Parathyroid adenoma (tissue), 2 donors: ENCODE measurements around the gene PTGER2.

Source experiments
- H2AFZ ChIP-seq: fragments of 300-600 bp; sonication (generic); one replicate; pipeline ENCODE4 v1.7.0; 2017; ENCODE audit warnings: antibody characterized with exemption, mild to moderate bottlenecking
- H3K27ac ChIP-seq: fragments of 300-600 bp; sonication (generic); one replicate; pipeline ENCODE4 v1.7.0; 2017
- H3K27me3 ChIP-seq: fragments of 300-600 bp; sonication (generic); one replicate; pipeline ENCODE4 v1.7.0; 2017; ENCODE audit warnings: low read length; ENCODE audit not compliant: control insufficient read depth, insufficient read depth
- H3K36me3 ChIP-seq: fragments of 300-600 bp; sonication (generic); one replicate; pipeline ENCODE4 v1.7.0; 2017; ENCODE audit warnings: low read length; ENCODE audit not compliant: control insufficient read depth, insufficient read depth
- H3K4me1 ChIP-seq: fragments of 300-600 bp; sonication (generic); one replicate; pipeline ENCODE4 v1.7.0; 2017; ENCODE audit warnings: control low read depth
- H3K4me2 ChIP-seq: fragments of 300-600 bp; sonication (generic); one replicate; pipeline ENCODE4 v1.7.0; 2017; ENCODE audit warnings: low read length
- H3K4me3 ChIP-seq: fragments of 300-600 bp; sonication (generic); one replicate; pipeline ENCODE4 v1.7.0; 2017; ENCODE audit warnings: low read depth, low read length
- H3K79me2 ChIP-seq: fragments of 300-600 bp; sonication (generic); one replicate; pipeline ENCODE4 v1.7.0; 2017; ENCODE audit warnings: control low read depth
- H3K9ac ChIP-seq: fragments of 300-600 bp; sonication (generic); one replicate; pipeline ENCODE4 v1.7.0; 2017; ENCODE audit warnings: mild to moderate bottlenecking
- H3K9me3 ChIP-seq: fragments of 300-600 bp; sonication (generic); one replicate; pipeline ENCODE4 v1.7.0; 2017; ENCODE audit warnings: low read length; ENCODE audit not compliant: control insufficient read depth
- TF ChIP-seq, protein P1 (sequence below): fragments of 300-600 bp; sonication (generic); IDR thresholded peaks from one replicate; pipeline ENCODE4 v1.7.0; 2017; ENCODE audit warnings: antibody characterized with exemption, mild to moderate bottlenecking
- donor health status: primary hyperparathyroidism.

The PTGER2 gene

DNA sequence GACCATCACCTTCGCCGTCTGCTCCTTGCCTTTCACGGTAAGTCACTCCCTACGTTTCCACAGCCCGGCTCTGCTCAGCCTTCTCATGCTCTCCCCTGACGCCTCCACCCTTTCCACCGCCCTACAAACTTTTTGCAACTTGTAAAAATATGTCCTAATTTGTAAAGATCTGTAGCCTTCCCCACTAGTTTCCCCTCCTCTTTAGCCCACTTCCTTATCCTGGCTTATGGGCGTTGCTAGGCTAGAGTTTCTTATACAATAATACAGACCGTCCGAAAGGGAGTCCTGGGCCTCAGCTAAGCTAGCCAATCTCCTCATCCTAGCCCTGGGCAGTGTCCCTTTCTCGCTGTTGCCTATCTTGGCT is 1.2 kb downstream of the PTGER2 start:
- no peak overlapping the region for H3K27ac ChIP-seq
- H3K4me3 ChIP-seq, result no peak overlapping the region
- no peak overlapping the region for H3K9ac ChIP-seq

DNA sequence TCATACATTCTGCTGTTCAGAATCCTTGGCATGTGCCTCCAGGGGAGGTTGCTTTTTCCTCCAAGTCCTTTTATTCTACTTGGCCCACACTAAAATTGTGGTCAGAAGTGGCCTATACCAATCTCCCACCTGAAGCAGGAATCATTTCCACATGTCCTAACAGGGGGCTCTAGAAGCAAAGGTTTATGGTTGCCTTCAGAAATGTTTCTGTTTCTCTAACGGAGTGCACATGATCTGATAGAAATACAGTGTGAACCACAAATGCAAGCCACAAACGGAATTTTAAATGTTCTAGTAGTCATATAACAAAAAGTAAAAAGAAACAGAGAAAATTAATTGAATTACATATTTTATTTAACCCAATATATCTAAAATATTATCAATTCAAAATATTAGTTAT is 4.0 kb downstream of the PTGER2 start:
- Histone ChIP-seq H3K9ac (no peak overlapping the region), H3K79me2 (no peaks in the 10 kb centered on the region), H3K36me3 (no peaks in the 10 kb centered on the region), H3K4me1 (no peaks in the 10 kb centered on the region), H3K9me3 (no peaks in the 10 kb centered on the region), H3K4me2 (no peak overlapping the region), H2AFZ (no peak overlapping the region), H3K4me3 (no peak overlapping the region), H3K27ac (no peak overlapping the region), H3K27me3 (no peaks in the 10 kb centered on the region)
- TF ChIP-seq, protein P1, sequence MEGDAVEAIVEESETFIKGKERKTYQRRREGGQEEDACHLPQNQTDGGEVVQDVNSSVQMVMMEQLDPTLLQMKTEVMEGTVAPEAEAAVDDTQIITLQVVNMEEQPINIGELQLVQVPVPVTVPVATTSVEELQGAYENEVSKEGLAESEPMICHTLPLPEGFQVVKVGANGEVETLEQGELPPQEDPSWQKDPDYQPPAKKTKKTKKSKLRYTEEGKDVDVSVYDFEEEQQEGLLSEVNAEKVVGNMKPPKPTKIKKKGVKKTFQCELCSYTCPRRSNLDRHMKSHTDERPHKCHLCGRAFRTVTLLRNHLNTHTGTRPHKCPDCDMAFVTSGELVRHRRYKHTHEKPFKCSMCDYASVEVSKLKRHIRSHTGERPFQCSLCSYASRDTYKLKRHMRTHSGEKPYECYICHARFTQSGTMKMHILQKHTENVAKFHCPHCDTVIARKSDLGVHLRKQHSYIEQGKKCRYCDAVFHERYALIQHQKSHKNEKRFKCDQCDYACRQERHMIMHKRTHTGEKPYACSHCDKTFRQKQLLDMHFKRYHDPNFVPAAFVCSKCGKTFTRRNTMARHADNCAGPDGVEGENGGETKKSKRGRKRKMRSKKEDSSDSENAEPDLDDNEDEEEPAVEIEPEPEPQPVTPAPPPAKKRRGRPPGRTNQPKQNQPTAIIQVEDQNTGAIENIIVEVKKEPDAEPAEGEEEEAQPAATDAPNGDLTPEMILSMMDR, result no peak

More for the DNA sequence above, 1.2 kb downstream of the PTGER2 start:
- Histone ChIP-seq H3K36me3 (no peaks in the 10 kb centered on the region), H3K4me2 (peak overlapping the region; percentile 64), H3K9me3 (no peaks in the 10 kb centered on the region), H2AFZ (peak overlapping the region; percentile 72), H3K4me1 (no peaks in the 10 kb centered on the region), H3K79me2 (no peaks in the 10 kb centered on the region), H3K27me3 (no peaks in the 10 kb centered on the region)
- TF ChIP-seq, protein P1, result no peak

DNA sequence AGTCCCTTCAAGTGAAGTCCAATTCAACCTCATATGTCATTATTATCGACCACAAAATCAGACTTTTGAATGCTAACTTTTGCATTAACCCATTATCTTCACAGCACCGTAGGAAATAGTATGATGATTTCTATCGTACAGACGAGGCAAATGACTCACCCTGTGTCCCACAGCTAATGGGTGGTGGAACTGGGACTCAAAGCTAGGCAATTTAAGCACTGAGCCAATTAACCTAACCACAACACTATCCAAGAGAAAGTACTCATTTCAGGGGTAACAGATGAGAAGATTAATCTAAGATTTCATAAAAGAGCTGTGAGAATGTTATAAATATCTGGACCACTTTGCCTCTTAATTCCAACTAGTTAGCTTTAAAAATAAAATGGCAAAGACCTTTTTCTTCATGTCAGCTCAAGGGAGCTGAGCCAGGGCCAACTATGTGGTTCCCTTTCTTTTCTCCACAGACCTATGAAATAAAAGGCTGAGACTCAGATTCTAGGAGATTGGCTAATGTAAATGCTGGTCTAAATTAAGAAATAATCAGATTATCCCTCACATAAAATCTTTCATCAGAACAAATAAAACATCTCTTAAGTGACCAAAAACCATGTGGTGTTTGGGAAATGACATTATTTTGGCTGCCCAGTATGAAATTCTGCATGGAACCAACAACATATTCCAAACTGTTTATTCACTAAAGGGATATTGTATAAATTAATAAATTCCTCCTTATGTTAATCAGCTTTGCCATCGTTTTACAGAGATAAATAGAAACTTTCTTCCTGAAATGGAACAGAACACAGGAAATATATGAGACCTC is 4.9 kb downstream of the PTGER2 start:
- TF ChIP-seq, protein P1, result no peak
- Histone ChIP-seq H3K27ac (no peak overlapping the region), H2AFZ (no peak overlapping the region), H3K79me2 (no peaks in the 10 kb centered on the region), H3K4me1 (no peaks in the 10 kb centered on the region), H3K4me3 (no peak overlapping the region), H3K4me2 (no peak overlapping the region), H3K27me3 (no peaks in the 10 kb centered on the region), H3K9me3 (no peaks in the 10 kb centered on the region), H3K36me3 (no peaks in the 10 kb centered on the region), H3K9ac (no peak overlapping the region)

DNA sequence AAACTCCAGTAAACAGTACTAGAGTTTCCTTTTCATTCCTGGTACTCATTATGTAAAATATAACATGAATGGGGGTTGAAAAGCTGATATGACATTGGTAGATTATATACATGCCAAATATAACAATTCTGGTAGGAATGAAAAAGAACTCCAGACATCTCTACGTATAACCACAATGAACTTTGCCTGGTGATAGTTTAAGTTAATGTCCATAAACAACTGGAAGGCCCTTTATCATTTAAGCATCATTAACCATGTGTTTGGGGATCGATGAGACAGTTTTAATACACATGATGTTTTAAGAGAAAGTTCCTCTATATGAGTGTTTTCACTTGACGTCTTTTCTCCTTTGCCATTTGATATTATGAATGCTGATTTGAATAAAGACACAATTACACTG is 5.8 kb downstream of the PTGER2 start:
- no peak overlapping the region for H3K4me2 ChIP-seq
- no peak overlapping the region for H2AFZ ChIP-seq
- H3K9ac ChIP-seq, result no peak overlapping the region
- no peak overlapping the region for H3K27ac ChIP-seq
- TF ChIP-seq, protein P1, result no peak
- H3K79me2 ChIP-seq, result no peaks in the 10 kb centered on the region
- no peaks in the 10 kb centered on the region for H3K36me3 ChIP-seq
- H3K27me3 ChIP-seq, result no peaks in the 10 kb centered on the region
- H3K4me3 ChIP-seq, result no peak overlapping the region
- no peaks in the 10 kb centered on the region for H3K9me3 ChIP-seq
- no peaks in the 10 kb centered on the region for H3K4me1 ChIP-seq

DNA sequence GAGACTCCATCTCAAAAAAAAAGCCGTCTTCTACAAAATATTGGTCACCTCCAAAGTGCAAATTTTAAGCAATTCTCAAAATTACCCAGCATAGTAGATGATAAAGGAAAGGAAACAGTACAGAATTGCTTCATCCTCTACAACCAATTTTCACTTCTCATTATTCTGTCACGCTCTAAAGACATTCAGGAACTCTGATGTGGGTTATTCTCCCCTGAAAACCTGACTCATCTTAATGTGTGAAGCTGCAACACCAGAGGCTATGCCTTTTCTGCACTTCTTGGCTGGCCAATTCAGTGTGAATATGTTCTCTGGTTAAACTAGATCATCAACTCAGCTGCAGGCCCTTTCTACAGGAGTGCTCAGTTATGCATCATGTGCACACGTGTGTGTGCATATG is 11.0 kb downstream of the PTGER2 start:
- Histone ChIP-seq H3K27me3 (no peaks in the 10 kb centered on the region), H2AFZ (no peak overlapping the region), H3K4me2 (no peak overlapping the region), H3K27ac (no peak overlapping the region), H3K4me1 (no peaks in the 10 kb centered on the region), H3K4me3 (no peak overlapping the region), H3K79me2 (no peaks in the 10 kb centered on the region), H3K36me3 (no peaks in the 10 kb centered on the region), H3K9me3 (no peaks in the 10 kb centered on the region), H3K9ac (no peak overlapping the region)
- TF ChIP-seq, protein P1, result no peak
